Measurements from ENCODE around the gene THADA.
"Not testable (repeated sequence)": the region's sequence is repeated elsewhere in the genome, so short reads cannot be mapped to it uniquely, and the experiment has no call there.

THADA gene

DNA sequence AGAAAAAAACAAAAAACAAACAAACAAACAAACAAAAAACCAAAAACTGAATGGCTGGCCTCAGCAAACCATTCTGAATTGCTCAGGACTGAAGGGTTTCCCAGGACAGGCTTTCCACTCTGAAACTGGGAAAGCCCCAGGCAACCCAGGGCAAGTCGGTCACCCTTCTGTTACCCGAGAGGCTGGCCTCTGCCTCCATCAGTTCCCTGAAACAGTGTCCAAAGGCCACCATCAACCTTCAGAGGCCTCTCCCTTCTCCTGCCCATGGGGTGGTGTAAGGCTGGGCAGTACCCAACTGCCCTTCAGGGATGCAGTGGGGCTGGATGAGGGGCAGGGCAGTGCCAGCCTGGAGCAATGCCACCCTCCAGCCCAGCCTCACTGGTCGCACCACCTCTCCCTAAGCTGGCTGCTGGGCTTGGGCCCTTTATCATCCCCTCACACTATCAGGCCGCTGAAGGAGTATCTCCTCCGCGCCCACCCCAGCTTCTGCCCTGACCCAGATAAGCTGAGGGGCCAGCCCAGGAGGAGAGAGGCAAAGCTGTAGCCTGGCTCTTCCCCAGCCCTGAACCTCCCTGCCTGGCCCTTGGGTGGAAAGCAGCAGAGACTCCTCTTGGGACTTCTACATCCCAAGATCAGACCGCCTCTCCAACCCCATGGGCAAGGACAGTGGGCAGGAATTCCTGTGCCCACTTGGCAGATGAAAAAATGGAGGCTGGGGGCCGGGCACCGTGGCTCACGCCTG is 405.4 kb downstream of the THADA start:
- H3K4me3 ChIP-seq (ENCODE audit: low read depth, low read length), result no peak overlapping the region
- TF ChIP-seq, protein P1, sequence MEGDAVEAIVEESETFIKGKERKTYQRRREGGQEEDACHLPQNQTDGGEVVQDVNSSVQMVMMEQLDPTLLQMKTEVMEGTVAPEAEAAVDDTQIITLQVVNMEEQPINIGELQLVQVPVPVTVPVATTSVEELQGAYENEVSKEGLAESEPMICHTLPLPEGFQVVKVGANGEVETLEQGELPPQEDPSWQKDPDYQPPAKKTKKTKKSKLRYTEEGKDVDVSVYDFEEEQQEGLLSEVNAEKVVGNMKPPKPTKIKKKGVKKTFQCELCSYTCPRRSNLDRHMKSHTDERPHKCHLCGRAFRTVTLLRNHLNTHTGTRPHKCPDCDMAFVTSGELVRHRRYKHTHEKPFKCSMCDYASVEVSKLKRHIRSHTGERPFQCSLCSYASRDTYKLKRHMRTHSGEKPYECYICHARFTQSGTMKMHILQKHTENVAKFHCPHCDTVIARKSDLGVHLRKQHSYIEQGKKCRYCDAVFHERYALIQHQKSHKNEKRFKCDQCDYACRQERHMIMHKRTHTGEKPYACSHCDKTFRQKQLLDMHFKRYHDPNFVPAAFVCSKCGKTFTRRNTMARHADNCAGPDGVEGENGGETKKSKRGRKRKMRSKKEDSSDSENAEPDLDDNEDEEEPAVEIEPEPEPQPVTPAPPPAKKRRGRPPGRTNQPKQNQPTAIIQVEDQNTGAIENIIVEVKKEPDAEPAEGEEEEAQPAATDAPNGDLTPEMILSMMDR (IDR thresholded peaks at IDR 0.05; ENCODE audit: insufficient read depth, low read depth, low read length, missing control alignments), result no peak
- DNase-seq (ENCODE audit: low read depth), result no peak

DNA sequence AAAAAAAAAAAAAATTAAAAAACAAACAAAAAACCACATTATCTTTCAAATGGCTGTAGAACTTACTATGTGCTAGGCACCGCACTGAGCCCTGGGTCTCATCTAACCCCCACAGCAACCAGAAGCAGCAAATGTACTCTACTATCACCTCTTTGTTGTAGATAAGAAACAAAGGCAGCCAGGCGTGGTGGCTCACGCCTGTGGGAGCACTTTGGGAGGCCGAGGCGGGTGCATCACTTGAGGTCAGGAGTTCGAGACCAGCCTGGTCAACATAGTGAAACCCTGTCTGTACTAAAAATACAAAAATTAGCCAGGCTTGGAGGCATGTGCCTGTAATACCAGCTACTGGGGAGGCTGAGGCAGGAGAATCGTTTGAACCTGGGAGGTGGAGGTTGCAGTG is 406.0 kb downstream of the THADA start:
- not testable (repeated sequence) for H3K4me3 ChIP-seq (ENCODE audit: low read depth, low read length); DNase-seq (ENCODE audit: low read depth)

DNA sequence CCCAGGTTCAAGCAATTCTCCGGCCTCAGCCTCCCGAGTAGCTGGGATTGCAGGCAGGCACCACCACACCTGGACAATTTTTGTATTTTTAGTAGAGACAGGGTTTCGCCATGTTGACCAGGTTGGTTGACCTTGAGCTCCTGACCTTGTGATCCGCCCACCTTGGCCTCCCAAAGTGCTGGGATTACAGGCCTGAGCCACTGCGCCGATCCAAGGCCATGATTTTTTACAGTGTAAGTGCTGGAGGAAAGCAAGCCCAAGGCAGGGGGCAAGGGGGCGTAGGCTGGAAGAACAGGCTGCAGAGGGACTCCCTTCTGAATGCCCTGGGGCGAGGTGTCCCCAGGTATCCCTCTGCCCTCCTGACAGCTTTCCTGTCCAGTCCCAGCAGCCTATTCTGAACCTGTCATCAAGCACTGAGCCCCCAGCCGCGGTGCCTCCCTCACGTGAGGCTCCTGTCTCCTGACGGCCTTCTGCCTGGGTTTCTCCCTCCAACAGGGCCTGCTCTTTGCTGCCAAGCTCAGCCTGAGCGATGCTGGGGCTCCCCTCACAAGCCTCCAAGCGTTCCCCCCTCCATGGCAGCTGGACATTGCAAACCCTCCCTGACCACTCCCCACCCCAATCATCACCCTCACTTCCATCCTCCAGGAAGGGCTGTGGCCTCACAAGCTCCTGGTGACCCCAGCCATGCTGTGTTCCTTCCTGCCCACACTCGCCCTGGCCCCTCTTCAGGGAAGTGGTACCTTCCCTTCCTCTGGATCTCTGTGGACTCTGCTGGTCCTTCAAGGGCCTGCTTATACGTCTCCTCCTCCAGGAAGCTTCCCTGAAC is 407.1 kb downstream of the THADA start:
- DNase-seq (ENCODE audit: low read depth), result no peak
- no peak overlapping the region for H3K4me3 ChIP-seq (ENCODE audit: low read depth, low read length)
- TF ChIP-seq, protein P1 (IDR thresholded peaks at IDR 0.05; ENCODE audit: insufficient read depth, low read depth, low read length, missing control alignments), result no peak

DNA sequence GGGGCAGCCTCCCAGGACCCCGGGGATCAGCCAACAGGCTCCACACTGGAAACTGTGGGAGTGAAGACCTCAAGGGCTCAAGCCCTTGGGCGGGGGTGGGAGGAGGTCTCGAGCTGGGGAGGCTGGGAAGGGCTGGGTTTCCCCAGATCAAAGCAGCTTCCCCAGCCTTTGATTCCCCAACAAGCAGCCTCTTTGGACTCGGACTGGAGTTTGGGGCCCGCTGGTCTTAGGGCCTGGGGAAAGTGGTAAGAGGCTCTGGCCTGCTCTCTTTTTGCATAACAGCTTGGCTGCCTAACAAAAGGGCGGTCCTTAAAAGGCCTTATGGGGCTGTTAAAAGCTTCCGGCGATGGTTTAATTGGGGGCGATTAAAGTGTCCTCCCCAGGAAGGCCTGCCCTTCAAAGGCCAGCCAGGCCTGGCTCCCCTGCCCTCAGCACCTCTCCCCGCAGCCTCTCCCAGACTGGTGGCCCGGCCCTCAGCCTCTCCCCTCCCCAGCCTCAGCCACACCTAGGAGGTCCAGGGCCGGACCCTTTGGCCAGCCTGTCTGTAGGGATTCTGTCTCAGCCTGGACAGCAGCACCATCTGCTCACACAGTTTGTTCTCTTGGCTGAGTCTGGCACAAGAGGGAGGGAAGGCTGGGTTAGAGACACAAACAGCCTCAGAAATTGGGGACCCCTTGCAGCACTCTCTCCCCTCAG is 409.0 kb downstream of the THADA start:
- H3K4me3 ChIP-seq (ENCODE audit: low read depth, low read length), result no peak overlapping the region
- no peak for DNase-seq (ENCODE audit: low read depth)
- TF ChIP-seq, protein P1 (IDR thresholded peaks at IDR 0.05; ENCODE audit: insufficient read depth, low read depth, low read length, missing control alignments), result no peak

DNA sequence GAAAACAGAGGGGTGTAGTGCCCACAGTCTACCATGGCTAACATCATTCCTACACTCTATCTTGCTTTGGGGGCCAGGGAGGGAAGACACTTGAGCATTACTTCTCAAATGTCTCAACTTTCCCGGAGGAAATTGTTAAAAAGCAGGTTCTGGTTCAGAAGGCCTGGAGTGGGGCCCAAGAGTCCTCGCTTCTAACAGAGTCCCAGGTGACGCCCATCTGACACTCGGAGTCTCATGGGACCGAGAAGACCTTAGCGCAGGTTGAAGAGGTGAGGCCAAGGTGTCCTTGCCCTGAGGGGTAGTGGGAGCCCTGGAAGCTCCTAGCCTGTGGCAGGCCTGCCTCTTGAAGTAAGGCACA is 409.5 kb downstream of the THADA start:
- TF ChIP-seq, protein P1 (IDR thresholded peaks at IDR 0.05; ENCODE audit: insufficient read depth, low read depth, low read length, missing control alignments), result no peak
- H3K4me3 ChIP-seq (ENCODE audit: low read depth, low read length), result no peak overlapping the region
- no peak for DNase-seq (ENCODE audit: low read depth)

DNA sequence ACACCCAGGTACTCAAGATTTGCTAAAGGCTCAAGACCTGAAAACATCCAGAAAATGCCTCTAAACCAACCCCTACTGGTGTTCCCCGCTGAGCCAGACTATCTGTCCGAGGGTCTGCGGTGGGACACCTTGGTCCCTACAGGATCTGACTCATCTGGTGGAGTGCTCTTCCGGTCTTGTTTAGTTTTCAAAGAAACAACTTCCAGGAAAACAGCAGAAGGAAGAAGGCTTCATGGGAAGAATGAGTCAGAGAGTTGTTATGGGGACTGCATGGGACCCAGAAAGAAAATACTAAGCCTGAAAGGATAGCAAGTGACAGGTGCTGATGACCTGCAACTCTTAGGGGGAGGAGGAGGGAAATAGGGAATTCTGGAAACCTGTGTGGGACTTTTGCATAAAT is 410.7 kb downstream of the THADA start:
- no peak overlapping the region for H3K4me3 ChIP-seq (ENCODE audit: low read depth, low read length)
- TF ChIP-seq, protein P1 (IDR thresholded peaks at IDR 0.05; ENCODE audit: insufficient read depth, low read depth, low read length, missing control alignments), result no peak
- no peak for DNase-seq (ENCODE audit: low read depth)

DNA sequence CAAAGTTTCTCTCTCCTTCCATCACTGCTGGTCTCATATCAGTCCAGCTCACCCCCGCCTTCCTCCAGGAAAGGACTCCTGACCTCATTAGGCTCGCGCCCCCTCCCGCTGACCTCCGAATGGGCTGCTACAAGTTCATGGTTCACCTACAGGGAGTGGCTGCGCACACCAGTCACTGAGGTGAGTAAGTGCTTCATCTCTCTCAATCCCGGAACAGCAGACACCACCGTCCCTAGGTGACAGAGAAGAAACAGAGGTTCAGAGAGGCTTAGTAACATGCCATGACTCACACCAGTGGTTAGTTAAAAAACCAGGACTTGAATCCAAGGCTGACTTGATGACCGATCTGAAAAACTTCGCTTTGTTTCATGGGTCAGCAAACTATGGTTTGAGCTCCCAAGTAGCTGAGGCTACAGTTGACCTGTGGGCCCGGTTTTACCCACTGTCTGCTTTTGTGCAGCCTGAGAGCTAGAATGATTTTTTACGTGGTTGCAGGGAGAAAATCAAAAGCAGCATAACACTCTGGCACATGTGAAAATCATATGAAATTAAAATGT is 411.4 kb downstream of the THADA start:
- no peak overlapping the region for H3K4me3 ChIP-seq (ENCODE audit: low read depth, low read length)
- no peak for DNase-seq (ENCODE audit: low read depth)
- TF ChIP-seq, protein P1 (IDR thresholded peaks at IDR 0.05; ENCODE audit: insufficient read depth, low read depth, low read length, missing control alignments), result no peak

All from GM12865 (cell line).